Measurements from ENCODE around the gene PAH. TPM values are rescaled to one million over a fixed set of nuclear protein-coding genes. Genes with fewer than 3 reads are reported as not detected.

PAH gene
- total RNA-seq, 4 donors from 2014 or later = not detected

GRCh38 chr12:102812344-102812743 is 104.7 kb downstream of the PAH start:
- no peaks in the 10 kb centered on the region for H3K27me3 ChIP-seq
- H3K27ac ChIP-seq = no peak overlapping the region

DNA sequence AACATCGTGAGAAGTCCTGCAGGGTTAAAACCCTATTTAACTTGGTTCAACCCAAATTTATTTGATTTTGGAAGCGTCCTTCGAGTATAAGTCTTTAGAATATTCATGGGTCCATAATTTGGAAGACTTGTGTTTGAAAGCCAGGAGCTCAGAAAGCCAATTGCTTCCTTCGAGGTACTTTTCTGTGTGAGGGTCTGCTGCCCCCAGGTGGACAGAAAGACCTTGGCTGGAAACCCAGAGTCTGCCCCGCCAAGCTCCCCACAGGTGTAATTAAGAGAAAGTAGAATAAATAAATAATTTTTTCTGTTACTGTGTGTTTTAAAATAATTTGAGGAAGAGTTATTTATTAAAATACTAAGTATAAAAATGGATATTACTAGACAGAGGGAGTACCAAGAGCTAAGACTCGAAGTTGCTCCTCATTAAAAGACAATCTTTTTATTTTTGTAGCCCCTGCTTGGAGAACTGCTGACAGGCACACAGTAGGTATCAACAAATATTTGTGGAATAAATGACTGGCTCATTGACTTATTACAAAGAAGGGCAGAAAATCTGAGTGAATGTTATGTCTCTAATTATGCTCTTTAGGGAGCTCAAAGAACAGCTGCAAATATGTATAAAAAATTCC is 105.8 kb downstream of the PAH start:
- WGBS, 2 donors (ENCODE audit: low coverage in 1 of 2) = 34 to 57% methylated on average over 4 to 6 of the region's 6 CpGs
- Histone ChIP-seq H3K27ac (no peak overlapping the region), H3K9me3 (no peaks in the 10 kb centered on the region), H3K4me1 (no peaks in the 10 kb centered on the region), H3K4me3 (no peak overlapping the region), H3K27me3 (no peaks in the 10 kb centered on the region), H3K36me3 (no peaks in the 10 kb centered on the region)
- intact Hi-C loops (cut with DNase I; ENCODE audit: low total_unique reads) (no loop called here), in situ Hi-C loops (cut with MboI; ENCODE audit: low pct_ligation_motif_present in 1 of 4, low pct_unique_long_range_greater_than_20kb in 1 of 4, low sequenced_read_pairs in 3 of 4) (no loop called here)
- TF ChIP-seq CTCF (IDR thresholded peaks at IDR 0.05) (peak in 3 of 5 experiments; percentile 5 to 11 (median 8)), POLR2AphosphoS5 (IDR thresholded peaks at IDR 0.05) (no peak)
- DNase-seq = no peak

More at GRCh38 chr12:102812344-102812743, 104.7 kb downstream of the PAH start:
- TF ChIP-seq POLR2AphosphoS5 (IDR thresholded peaks at IDR 0.05) = no peak
- no peak for TF ChIP-seq POLR2A (IDR thresholded peaks at IDR 0.05)
- TF ChIP-seq EP300 (IDR thresholded peaks at IDR 0.05; ENCODE audit: low read depth) = no peak
- TF ChIP-seq CTCF (IDR thresholded peaks at IDR 0.05) = no peak
- no peaks in the 10 kb centered on the region for H3K9me3 ChIP-seq
- in situ Hi-C loops (cut with MboI; ENCODE audit: low pct_ligation_motif_present in 1 of 4, low pct_unique_long_range_greater_than_20kb in 1 of 4, low sequenced_read_pairs in 3 of 4) = no loop called here
- intact Hi-C loops (cut with DNase I; ENCODE audit: low total_unique reads) = no loop called here
- no peak overlapping the region for H3K4me3 ChIP-seq
- no peaks in the 10 kb centered on the region for H3K4me1 ChIP-seq
- 13 to 37% methylated on average over 3 to 8 of the region's 8 CpGs for WGBS, 2 donors (ENCODE audit: low coverage in 1 of 2)
- DNase-seq = no peak
- no peaks in the 10 kb centered on the region for H3K36me3 ChIP-seq

DNA sequence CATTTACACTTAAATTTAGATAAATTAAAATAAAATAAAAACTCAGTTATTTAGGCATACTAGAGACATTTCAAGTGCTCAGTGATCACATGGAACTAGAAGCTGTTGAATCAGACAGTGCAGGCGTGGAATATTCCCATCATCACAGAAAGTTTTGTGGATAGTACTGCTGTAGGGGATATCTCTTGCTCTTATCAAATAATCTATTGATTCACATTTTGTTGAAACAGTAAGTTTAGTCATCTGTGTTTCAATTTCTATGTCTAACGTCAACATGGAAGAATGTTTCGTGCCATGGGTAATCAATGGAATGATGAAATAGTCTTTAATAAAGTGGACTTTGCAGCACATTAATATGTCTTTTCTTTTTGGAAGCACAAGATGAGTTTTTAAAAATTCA is 108.6 kb downstream of the PAH start:
- no peaks in the 10 kb centered on the region for H3K9me3 ChIP-seq
- H3K27me3 ChIP-seq = no peaks in the 10 kb centered on the region
- H3K27ac ChIP-seq = no peak overlapping the region
- no peaks in the 10 kb centered on the region for H3K4me1 ChIP-seq
- in situ Hi-C loops (cut with MboI; ENCODE audit: low pct_ligation_motif_present in 1 of 4, low pct_unique_long_range_greater_than_20kb in 1 of 4, low sequenced_read_pairs in 3 of 4) (no loop called here), intact Hi-C loops (cut with DNase I; ENCODE audit: low total_unique reads) (no loop called here)
- no peak for TF ChIP-seq EP300 (IDR thresholded peaks at IDR 0.05; ENCODE audit: low read depth)
- TF ChIP-seq POLR2AphosphoS5 (IDR thresholded peaks at IDR 0.05) = no peak
- no peak for TF ChIP-seq POLR2A (IDR thresholded peaks at IDR 0.05)
- TF ChIP-seq CTCF (IDR thresholded peaks at IDR 0.05) = no peak
- WGBS, 2 donors (ENCODE audit: low coverage in 1 of 2) = 78 to 87% methylated on average over 3 of the region's 3 CpGs
- DNase-seq = no peak
- no peaks in the 10 kb centered on the region for H3K36me3 ChIP-seq
- H3K4me3 ChIP-seq = no peak overlapping the region

DNA sequence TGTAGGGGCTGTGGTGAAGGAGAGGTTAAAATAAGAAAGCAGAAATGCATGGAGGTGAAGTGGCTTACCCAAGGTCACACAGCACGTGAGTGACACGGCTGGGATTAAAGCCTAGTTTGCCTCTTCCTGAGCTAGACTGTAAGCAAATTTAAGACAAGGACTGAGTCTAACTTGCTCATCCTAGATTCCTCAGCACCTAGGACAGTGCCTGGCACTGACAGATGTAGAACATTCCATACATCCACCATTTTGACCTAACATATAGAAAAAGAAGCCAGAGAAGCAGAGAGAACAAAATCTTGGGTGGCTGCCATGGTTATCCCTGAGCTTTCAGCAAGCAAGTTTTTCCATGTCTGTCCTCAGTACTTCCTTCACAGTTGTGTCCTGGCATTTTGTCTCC is 110.5 kb downstream of the PAH start:
- Histone ChIP-seq H3K4me3 (no peak overlapping the region), H3K9me3 (no peaks in the 10 kb centered on the region), H3K36me3 (no peaks in the 10 kb centered on the region), H3K27me3 (no peaks in the 10 kb centered on the region), H3K4me1 (no peaks in the 10 kb centered on the region), H3K27ac (no peak overlapping the region)
- TF ChIP-seq POLR2A (IDR thresholded peaks at IDR 0.05) (no peak), POLR2AphosphoS5 (IDR thresholded peaks at IDR 0.05) (no peak), CTCF (IDR thresholded peaks at IDR 0.05) (no peak), EP300 (IDR thresholded peaks at IDR 0.05; ENCODE audit: low read depth) (no peak)
- in situ Hi-C loops (cut with MboI; ENCODE audit: low pct_ligation_motif_present in 1 of 4, low pct_unique_long_range_greater_than_20kb in 1 of 4, low sequenced_read_pairs in 3 of 4) = no loop called here
- no peak for DNase-seq
- intact Hi-C loops (cut with DNase I; ENCODE audit: low total_unique reads) = no loop called here
- WGBS, 2 donors (ENCODE audit: low coverage in 1 of 2) = 74% methylated on average over 2 of the region's 2 CpGs; no CpG with 5 or more reads in 1 of the 2 donors

Data from transverse colon (tissue), 4 donors.